Tibial artery (tissue), 4 donors: Measurements from ENCODE around the gene RPS21.

Source experiments
- DNase-seq, 2 donors: peaks; one replicate each; pipeline ENCODE4 v3.0.0-alpha.2; 2019
- H3K27ac ChIP-seq, 2 donors: fragments of 200-600 bp; sonication (generic) in 1 of 2; 1 replicate in 1 of 2; 2 replicates in 1 of 2; pipeline ENCODE4 v1.5.1; 2018 to 2019; ENCODE audit warnings: mild to moderate bottlenecking in 1 of 2
- H3K27me3 ChIP-seq, 2 donors: fragments of 200-600 bp; sonication (generic) in 1 of 2; one replicate each; pipeline versions ENCODE4 v1.5.1 to v1.6.0; 2016 to 2019
- H3K36me3 ChIP-seq, 3 donors: fragments of 200-600 bp; sonication (generic) in 2 of 3; one replicate each; pipeline ENCODE4 v1.5.1; 2016 to 2019; ENCODE audit warnings: mild to moderate bottlenecking in 2 of 3
- H3K4me1 ChIP-seq, 4 donors: fragments of 200-600 bp; sonication (generic) in 2 of 4; 1 replicate in 3 of 4; 2 replicates in 1 of 4; pipeline ENCODE4 v1.5.1; 2016 to 2019
- H3K4me3 ChIP-seq, 2 donors: fragments of 200-600 bp; sonication (generic) in 1 of 2; 1 replicate in 1 of 2; 2 replicates in 1 of 2; pipeline ENCODE4 v1.5.1; 2018 to 2019; ENCODE audit warnings: mild to moderate bottlenecking in 2 of 2
- H3K9me3 ChIP-seq, 3 donors: fragments of 200-600 bp; sonication (generic) in 1 of 3; one replicate each; pipeline ENCODE4 v1.5.1; 2016 to 2019
- intact Hi-C: fragments of 100-400 bp; cut with DNase I; formaldehyde crosslinking; loops from one replicate; pipeline ENCODE4 v1.15.0; 2023; ENCODE audit warnings: low total_unique reads
- TF ChIP-seq, protein P1 (sequence below), 2 experiments: fragments of 200-600 bp in 1 of 2; fragments of 450-650 bp in 1 of 2; IDR thresholded peaks; one replicate each; pipeline ENCODE4 v1.5.1; 2017 to 2019; ENCODE audit warnings: antibody characterized with exemption in 2 of 2, mild to moderate bottlenecking in 1 of 2, moderate library complexity in 1 of 2

The RPS21 gene

GRCh38 chr20:62396367-62397239, 9.7 kb downstream of the RPS21 start:
- intact Hi-C loops: no loop called here
- no peaks in the 10 kb centered on the region for H3K9me3 ChIP-seq
- TF ChIP-seq, protein P1, sequence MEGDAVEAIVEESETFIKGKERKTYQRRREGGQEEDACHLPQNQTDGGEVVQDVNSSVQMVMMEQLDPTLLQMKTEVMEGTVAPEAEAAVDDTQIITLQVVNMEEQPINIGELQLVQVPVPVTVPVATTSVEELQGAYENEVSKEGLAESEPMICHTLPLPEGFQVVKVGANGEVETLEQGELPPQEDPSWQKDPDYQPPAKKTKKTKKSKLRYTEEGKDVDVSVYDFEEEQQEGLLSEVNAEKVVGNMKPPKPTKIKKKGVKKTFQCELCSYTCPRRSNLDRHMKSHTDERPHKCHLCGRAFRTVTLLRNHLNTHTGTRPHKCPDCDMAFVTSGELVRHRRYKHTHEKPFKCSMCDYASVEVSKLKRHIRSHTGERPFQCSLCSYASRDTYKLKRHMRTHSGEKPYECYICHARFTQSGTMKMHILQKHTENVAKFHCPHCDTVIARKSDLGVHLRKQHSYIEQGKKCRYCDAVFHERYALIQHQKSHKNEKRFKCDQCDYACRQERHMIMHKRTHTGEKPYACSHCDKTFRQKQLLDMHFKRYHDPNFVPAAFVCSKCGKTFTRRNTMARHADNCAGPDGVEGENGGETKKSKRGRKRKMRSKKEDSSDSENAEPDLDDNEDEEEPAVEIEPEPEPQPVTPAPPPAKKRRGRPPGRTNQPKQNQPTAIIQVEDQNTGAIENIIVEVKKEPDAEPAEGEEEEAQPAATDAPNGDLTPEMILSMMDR (IDR thresholded peaks at IDR 0.05): no peak
- H3K36me3 ChIP-seq: peaks cover 0 to 56% (median 28%) of the 10 kb centered on the region in 3 donors
- no peak overlapping the region for H3K4me3 ChIP-seq
- H3K27ac ChIP-seq: no peak overlapping the region
- DNase-seq: no peak
- H3K27me3 ChIP-seq: no peaks in the 10 kb centered on the region
- H3K4me1 ChIP-seq: no peaks in the 10 kb centered on the region

DNA sequence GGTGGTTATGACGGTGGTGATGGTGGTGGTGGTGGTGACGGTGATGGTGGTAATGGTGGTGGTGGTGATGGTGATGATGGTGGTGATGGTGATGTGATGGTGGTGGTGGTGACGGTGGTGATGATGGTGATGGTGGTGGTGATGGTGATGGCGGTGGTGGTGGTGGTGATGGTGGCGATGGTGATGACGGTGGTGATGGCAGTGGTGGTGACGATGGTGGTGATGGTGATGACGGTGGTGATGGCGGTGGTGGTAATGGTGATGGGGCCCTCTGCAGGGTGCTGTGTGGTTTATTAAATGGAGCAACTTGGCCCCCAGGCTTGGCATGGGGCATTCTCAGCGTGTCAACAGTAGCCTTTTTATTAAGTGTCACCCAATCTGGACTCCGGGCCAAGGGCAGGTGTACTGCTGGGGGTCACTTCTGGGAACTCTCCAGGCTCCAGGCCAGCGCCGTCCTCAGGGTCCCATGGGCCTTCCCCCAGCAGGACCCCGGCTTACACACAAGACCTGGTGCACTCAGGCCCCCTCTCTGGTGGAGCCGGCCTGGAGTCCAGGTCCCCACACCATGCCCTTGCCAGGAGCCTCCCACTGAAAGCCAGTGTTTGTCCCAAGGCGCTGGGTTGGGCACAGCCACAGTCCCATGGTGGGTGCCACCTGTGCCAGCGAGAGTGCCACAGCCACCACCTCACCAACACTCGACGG, 11.4 kb downstream of the RPS21 start:
- Histone ChIP-seq H3K36me3 (peaks cover 0 to 56% (median 17%) of the 10 kb centered on the region in 3 donors), H3K4me3 (no peak overlapping the region), H3K9me3 (no peaks in the 10 kb centered on the region), H3K27ac (no peak overlapping the region), H3K4me1 (no peaks in the 10 kb centered on the region), H3K27me3 (no peaks in the 10 kb centered on the region)
- intact Hi-C loops: no loop called here
- TF ChIP-seq, protein P1 (IDR thresholded peaks at IDR 0.05): no peak
- no peak for DNase-seq

GRCh38 chr20:62400021-62400420, 13.1 kb downstream of the RPS21 start:
- no peak overlapping the region for H3K4me3 ChIP-seq
- intact Hi-C loops: no loop called here
- H3K27me3 ChIP-seq: no peaks in the 10 kb centered on the region
- H3K27ac ChIP-seq: no peak overlapping the region
- peaks cover 0 to 6% (median 3%) of the 10 kb centered on the region in 4 donors for H3K4me1 ChIP-seq
- H3K36me3 ChIP-seq: peaks cover 0 to 43% (median 0%) of the 10 kb centered on the region in 3 donors
- no peak for DNase-seq
- no peaks in the 10 kb centered on the region for H3K9me3 ChIP-seq
- TF ChIP-seq, protein P1 (IDR thresholded peaks at IDR 0.05): no peak

DNA sequence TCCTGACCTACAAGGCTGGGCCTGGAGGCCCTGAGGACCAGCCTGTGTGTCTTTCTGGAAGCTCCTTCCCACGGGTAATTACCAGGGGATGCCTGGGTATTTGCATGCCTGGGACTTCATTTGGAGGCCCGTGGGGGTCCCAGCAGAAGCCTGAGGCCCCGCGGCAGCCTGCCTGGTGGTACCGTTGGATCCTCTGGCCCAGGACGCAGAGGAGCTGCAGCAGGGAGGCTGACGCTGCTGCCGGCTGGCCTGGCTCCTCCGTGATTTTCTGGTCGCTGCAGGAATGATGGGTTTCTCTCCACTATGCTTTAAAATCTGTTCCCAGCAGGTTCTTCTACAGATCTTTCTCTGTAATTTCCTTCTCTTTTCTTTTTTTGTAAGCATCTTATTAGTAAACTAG, 13.6 kb downstream of the RPS21 start:
- TF ChIP-seq, protein P1 (IDR thresholded peaks at IDR 0.05): no peak
- Histone ChIP-seq H3K27me3 (no peaks in the 10 kb centered on the region), H3K9me3 (no peaks in the 10 kb centered on the region), H3K4me3 (no peak overlapping the region), H3K27ac (no peak overlapping the region), H3K36me3 (peaks cover 0 to 38% (median 0%) of the 10 kb centered on the region in 3 donors), H3K4me1 (peaks cover 0 to 11% (median 9%) of the 10 kb centered on the region in 4 donors)
- intact Hi-C loops: no loop called here
- no peak for DNase-seq

DNA sequence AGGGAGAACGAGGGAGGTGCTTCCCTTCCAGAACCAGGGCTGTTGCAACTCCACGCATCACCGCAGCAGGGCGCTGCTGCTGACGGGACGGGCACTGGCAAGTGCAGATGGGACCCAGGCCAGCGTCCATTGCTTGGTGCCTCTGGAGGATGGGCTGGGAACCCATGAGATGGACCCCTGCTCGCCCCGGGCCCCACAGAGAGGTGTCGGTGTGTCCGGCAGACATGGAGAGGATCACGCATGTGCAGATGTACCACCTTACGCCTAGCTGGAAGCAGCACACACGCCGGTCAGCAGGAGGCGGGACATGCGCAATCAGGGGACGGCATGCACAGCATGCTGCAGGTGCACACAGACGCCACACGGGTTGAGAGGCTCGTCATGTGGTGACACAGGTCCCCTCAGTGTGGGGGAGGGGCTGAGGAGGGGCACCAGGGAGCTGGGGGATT, 14.5 kb downstream of the RPS21 start:
- intact Hi-C loops: no loop called here
- Histone ChIP-seq H3K9me3 (no peaks in the 10 kb centered on the region), H3K36me3 (peaks cover 0 to 30% (median 0%) of the 10 kb centered on the region in 3 donors), H3K4me1 (peaks cover 0 to 19% (median 17%) of the 10 kb centered on the region in 4 donors), H3K27me3 (no peaks in the 10 kb centered on the region), H3K27ac (no peak overlapping the region), H3K4me3 (no peak overlapping the region)
- DNase-seq: no peak
- TF ChIP-seq, protein P1 (IDR thresholded peaks at IDR 0.05): no peak
